Fibroblast of the aortic adventitia (primary cell): ENCODE results near the gene CABLES2. TPM values are rescaled to one million over a fixed set of nuclear protein-coding genes. Genes with fewer than 3 reads are reported as not detected.

ENCODE experiments used
- DNase-seq: peaks from one replicate; pipeline ENCODE4 v3.0.0-alpha.2; 2010; ENCODE audit warnings: low read depth
- H3K4me3 ChIP-seq: 2 replicates; pipeline ENCODE4 v1.5.1; 2011; ENCODE audit warnings: low read depth, mild to moderate bottlenecking, control low read depth, low read length, moderate library complexity
- total RNA-seq: library from RNA; depleted of rRNA; stranded (reverse); fragments of >200 nt; gene quantifications from 2 replicates; pipeline ENCODE4 v1.2.3, GENCODE V29; 2012; ENCODE audit warnings: low replicate concordance
- TF ChIP-seq, protein P1 (sequence below): IDR thresholded peaks from 2 replicates; pipeline ENCODE4 v1.5.1; 2011; ENCODE audit warnings: mild to moderate bottlenecking, low read length, control low read depth, inconsistent platforms; ENCODE audit not compliant: insufficient read depth

The CABLES2 gene
- total RNA-seq, 1 donor, result 4.3 TPM

DNA sequence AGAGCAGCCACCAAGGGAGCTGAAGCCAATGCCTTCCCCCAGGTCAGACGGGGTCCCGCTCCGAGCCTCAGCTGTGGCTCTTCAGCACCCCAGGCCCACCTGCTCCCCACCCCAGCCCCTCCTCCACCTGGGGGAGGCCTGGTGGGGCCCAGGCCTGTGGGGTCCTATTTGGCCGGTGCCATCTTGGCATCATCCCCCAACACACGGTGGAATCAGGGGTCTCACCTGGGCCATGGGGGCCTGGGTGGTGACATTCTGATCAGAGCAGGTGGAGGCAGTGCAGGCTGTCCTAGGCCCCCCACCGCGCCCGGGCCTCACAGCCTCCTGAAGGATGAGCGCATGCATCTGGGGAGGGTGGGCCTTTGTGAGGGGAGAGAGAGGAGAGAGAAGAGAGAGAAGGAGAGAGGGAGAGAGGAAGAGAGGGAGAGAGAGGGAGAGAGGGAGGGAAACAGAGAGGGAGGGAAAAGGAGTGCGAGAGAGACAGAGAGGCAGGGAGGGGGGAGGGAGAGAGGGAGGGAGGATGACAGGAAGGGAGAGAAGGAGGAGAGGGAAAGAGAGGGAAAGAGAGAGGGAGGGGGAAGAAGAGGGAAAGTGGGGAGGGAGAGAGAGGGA lies 44.2 kb upstream of the CABLES2 start:
- H3K4me3 ChIP-seq, result no peak overlapping the region
- no peak for DNase-seq
- TF ChIP-seq, protein P1, sequence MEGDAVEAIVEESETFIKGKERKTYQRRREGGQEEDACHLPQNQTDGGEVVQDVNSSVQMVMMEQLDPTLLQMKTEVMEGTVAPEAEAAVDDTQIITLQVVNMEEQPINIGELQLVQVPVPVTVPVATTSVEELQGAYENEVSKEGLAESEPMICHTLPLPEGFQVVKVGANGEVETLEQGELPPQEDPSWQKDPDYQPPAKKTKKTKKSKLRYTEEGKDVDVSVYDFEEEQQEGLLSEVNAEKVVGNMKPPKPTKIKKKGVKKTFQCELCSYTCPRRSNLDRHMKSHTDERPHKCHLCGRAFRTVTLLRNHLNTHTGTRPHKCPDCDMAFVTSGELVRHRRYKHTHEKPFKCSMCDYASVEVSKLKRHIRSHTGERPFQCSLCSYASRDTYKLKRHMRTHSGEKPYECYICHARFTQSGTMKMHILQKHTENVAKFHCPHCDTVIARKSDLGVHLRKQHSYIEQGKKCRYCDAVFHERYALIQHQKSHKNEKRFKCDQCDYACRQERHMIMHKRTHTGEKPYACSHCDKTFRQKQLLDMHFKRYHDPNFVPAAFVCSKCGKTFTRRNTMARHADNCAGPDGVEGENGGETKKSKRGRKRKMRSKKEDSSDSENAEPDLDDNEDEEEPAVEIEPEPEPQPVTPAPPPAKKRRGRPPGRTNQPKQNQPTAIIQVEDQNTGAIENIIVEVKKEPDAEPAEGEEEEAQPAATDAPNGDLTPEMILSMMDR, result no peak

DNA sequence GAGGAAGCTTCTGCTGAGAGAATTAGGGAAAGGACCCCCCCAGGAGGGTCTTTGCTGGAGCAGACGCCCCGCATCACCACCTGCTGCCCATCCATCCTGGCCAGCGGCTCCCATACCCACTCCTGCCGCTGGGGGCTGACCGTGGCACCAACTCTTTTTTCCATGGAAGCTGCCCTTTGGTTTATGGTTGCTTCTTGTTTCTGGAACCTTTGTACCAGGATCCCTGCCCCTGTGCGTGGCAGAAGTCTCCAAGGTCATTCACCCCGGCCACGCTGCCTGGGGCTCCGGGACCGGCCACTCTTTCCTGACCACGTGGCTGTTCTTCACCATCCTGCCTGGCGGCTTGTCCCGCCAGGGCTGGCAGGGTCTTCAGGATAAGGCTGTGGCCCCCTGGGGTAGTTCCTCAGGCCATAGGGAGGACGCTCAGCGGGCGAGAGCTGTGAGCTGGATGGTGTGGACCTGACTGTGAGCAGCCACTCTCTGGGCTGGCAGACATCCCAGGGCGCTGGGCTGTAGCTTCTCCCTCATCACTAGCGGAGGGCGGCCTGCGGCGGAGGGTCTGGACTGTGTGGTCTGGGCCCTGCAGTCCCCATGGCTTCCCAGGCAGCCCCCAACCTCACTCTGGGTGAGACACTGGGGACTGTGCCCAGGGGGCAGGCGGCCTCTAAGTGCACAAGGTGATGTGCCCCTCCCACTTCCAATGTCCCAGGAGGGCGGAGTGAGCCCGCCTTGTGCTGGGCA lies 43.0 kb upstream of the CABLES2 start:
- DNase-seq, result no peak
- H3K4me3 ChIP-seq, result no peak overlapping the region
- TF ChIP-seq, protein P1, result peak; percentile 15

DNA sequence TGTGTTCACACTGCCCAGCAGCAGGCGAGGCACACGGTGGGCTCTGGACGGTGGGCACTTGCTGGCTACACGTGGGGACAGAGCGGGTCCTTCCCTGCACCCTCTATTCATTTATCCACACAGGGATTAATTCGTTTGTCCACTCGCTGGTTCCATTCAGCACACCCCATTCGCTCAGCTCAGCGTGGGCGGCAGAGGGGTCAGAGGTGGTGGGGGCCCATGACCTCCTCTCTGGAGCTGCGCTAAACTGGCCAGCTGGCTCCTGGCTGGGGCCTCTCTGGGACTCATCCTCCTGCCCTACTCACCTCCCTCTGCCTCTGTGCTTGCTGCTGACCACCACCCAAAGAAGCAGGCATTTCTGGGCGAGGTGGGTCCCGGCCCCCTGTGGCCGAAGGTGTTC lies 41.7 kb upstream of the CABLES2 start:
- TF ChIP-seq, protein P1, result no peak
- no peak overlapping the region for H3K4me3 ChIP-seq
- DNase-seq, result no peak

DNA sequence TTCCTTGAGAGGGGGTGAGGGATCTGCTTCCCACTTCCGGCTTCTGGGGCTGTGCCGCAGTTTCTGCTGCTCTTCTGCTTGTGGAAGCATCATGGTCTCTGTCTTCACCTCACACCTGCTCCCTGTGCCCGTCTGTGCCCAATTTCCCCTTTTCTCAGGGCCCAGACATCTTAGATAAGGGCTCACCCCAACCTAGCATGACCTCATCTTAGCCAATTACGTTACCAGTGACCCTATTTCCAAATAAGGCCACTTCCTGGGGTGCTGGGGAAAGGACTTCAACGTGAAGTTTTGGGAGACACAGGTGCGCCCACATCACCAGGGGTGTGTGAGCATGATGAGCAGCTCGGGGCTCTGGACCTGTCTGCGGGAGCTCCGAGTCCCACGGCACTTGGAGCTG lies 41.0 kb upstream of the CABLES2 start:
- TF ChIP-seq, protein P1, result no peak
- H3K4me3 ChIP-seq, result no peak overlapping the region
- no peak for DNase-seq

DNA sequence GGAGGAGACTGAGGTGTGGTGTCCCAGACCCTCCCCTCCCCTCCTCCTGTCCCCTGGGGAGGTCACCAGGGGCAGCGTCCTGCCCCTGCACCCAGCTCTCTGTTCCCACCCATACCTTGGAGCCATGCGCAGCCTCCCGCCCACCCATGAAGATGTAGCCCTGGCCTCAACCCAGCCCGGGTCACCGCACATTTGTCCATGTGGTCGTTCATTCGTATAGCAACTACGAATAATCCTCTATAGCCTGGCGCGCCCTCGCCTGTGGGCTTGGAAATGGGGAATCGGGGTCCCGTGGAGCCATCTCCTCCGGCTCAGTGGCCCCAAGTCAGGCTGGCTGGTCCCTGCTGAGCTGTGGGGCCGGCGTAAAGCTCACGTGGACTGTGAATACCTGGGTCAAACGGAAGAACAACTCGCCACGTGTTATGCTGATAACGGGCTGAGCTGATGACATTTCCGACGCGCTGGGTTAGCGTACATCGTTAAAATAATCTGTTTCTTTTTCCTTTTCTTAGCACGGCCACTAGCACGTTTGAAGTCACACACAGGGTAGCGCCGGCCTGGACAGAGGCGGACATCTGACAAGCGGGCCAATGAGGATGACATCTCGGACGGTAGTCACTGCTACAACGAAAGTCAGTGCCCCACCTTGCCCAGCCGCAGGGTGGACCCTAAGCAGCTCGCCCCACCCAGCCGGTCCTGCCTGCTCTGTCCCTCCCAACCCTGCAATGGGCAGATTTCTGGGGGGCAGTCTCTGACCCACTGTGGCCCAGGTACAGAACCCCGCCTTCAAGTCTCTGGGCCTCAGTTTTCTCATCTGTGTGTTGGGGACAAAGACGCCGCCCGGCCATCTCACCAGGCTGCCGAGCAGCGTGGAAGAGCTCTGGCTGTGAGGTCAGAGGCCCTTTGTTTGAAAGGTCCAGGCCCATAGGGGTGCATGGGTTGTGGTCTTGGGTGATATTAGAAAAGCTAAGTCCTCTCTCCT lies 40.1 kb upstream of the CABLES2 start:
- no peak for DNase-seq
- no peak overlapping the region for H3K4me3 ChIP-seq
- TF ChIP-seq, protein P1, result no peak

DNA sequence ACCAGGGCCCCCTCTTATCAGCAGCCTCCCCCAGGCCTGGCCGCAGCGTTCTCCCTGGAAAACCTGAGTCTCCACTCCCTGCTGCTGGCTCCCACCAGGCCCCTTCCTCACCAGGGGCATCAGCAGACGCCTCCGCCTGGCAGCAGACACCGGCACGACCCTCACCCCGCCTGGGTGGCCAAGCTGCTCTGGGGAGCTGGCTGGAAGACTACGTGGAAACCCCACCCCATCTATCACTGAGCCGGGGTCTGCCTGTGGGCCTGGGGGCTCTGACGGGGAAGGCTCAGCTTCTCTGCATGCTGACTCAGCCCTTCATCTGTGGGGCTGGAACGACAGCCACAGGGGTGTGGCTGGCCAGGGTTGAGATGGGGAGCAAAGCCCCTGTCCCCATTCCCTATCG lies 39.4 kb upstream of the CABLES2 start:
- TF ChIP-seq, protein P1, result no peak
- no peak overlapping the region for H3K4me3 ChIP-seq
- no peak for DNase-seq
